Fibroblast of pulmonary artery (primary cell): ENCODE measurements around the gene WSCD1.

ENCODE experiments used
- DNase-seq: peaks from one replicate; pipeline ENCODE4 v3.0.0-alpha.2; 2010; ENCODE audit warnings: low read depth
- H3K4me3 ChIP-seq: replicated peaks from 2 replicates; pipeline ENCODE4 v1.5.1; 2011; ENCODE audit warnings: low read depth, mild to moderate bottlenecking, control low read depth, low read length, moderate library complexity
- TF ChIP-seq, protein P1 (sequence below): IDR thresholded peaks from 2 replicates; pipeline ENCODE4 v1.5.1; 2011; ENCODE audit warnings: mild to moderate bottlenecking, control low read depth, low read length, inconsistent platforms; ENCODE audit errors: missing control alignments

Gene WSCD1

DNA sequence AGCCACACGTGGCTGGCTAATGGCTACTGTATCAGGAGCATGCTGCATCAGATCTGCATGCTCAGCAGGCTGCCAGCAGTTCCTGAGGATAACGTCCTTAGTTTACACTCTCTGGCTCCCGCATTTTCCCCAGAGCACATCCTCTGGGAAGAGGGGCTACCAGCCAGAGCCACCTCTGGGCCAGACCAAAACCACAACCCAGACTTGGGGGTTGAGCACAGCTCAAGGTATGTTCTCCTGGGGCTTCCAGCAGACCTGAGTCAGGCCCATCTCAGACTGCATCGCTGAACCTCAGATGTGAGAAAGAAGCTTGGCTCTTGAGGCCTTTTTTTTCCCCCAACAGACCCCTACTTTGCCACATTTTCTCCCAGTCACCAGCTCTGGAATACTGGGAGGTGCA lies 23.7 kb upstream of the WSCD1 start:
- TF ChIP-seq, protein P1, sequence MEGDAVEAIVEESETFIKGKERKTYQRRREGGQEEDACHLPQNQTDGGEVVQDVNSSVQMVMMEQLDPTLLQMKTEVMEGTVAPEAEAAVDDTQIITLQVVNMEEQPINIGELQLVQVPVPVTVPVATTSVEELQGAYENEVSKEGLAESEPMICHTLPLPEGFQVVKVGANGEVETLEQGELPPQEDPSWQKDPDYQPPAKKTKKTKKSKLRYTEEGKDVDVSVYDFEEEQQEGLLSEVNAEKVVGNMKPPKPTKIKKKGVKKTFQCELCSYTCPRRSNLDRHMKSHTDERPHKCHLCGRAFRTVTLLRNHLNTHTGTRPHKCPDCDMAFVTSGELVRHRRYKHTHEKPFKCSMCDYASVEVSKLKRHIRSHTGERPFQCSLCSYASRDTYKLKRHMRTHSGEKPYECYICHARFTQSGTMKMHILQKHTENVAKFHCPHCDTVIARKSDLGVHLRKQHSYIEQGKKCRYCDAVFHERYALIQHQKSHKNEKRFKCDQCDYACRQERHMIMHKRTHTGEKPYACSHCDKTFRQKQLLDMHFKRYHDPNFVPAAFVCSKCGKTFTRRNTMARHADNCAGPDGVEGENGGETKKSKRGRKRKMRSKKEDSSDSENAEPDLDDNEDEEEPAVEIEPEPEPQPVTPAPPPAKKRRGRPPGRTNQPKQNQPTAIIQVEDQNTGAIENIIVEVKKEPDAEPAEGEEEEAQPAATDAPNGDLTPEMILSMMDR: no peak
- no peak overlapping the region for H3K4me3 ChIP-seq
- no peak for DNase-seq

DNA sequence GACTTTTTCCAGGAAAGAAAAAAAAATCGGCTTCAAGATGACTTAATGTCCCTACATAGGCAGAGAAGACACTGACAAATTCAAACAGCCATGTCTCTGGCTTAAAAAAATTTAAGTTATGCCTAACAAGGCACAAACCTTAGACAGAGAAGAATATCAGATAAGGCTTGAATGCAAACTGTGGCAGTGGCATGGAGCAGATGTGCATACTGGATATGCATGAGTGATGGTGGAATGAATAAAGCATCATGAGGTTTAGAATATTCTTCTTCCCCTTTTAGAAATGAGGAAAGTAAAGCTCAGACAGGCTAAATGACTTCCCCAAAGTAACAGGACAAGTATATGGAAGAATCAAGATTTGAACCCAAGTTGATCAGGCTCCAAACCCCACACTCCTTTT lies 23.2 kb upstream of the WSCD1 start:
- no peak for DNase-seq
- TF ChIP-seq, protein P1: no peak
- H3K4me3 ChIP-seq: no peak overlapping the region

DNA sequence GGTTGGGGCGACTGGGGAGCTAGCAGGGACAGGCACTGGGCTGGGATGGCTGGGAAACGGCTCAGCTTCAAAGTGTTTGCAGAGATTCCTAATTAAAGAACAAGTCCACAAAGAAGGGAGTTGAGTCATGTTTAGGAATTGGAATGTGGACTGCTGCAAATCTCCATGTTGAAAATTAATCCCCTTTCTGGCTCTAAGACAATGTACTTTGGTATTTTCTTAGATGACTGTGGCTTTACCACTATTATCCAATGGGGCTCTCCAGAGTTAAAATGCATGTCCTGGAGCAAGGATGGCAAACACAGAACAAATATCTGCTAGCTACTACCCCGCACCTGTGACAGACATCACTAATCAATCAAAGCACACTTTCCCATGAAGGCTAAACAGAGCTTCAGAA lies 22.2 kb upstream of the WSCD1 start:
- DNase-seq: no peak
- H3K4me3 ChIP-seq: no peak overlapping the region
- TF ChIP-seq, protein P1: no peak

DNA sequence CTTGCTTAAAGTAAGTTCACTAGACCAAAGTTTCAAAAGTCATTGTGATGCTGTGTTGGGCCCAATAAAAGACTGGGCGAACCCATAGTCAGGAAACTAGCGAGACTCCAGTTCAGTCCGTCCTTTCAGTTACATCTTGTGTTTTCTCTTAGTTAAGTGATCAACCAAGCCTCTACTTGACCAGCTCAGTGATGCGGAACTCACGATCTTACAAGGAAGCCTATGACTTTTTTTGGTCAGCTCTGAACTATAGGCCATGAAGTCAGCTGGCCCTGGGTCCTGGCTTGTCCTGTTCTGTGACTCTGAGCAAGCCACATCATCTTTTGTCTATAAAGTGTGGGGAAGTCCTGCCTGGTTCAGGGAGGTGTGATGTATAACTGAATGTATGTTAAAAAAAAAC lies 21.7 kb upstream of the WSCD1 start:
- no peak for DNase-seq

DNA sequence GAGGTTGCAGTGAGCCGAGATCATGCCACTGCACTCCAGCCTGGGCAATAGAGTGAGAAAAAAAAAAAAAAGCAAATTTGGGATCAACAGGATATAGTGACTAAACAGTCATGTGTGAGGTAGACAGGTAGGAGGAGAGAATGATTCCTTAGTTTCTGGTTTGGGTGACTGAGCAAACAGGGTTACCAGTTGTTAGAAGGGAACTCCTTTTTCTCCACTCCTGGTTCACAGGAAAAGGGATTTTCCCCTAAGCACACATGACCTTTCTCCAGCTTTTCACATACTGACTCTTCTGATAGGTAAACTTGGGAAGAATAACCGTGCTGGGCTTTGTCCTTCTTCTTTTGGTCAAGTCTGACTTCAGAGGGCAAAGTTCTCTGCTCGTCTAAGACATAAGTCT lies 17.3 kb upstream of the WSCD1 start:
- no peak overlapping the region for H3K4me3 ChIP-seq
- TF ChIP-seq, protein P1: no peak
- DNase-seq: no peak

More for the DNA sequence above, 21.7 kb upstream of the WSCD1 start:
- no peak overlapping the region for H3K4me3 ChIP-seq
- TF ChIP-seq, protein P1: no peak

DNA sequence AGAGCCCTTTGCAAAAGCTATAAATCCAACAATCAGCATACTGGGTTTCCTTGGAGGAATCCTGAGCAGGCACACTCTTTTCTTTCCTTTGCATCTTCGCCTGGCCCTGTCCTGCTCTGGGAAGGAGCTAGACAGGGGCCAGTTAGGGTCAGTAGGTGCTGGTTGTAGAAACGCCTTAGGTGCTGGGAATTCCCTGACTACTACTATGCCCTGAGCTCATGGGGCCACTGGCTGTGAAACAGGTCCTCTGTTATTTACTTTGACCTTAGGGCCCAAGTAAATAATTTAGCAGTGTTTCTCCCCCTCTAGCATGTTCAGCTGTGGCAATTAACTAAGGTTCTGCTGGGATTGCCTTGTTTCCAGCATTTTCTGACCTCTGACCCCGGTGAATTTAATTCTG lies 15.8 kb upstream of the WSCD1 start:
- DNase-seq: no peak
- TF ChIP-seq, protein P1: no peak
- H3K4me3 ChIP-seq: no peak overlapping the region

DNA sequence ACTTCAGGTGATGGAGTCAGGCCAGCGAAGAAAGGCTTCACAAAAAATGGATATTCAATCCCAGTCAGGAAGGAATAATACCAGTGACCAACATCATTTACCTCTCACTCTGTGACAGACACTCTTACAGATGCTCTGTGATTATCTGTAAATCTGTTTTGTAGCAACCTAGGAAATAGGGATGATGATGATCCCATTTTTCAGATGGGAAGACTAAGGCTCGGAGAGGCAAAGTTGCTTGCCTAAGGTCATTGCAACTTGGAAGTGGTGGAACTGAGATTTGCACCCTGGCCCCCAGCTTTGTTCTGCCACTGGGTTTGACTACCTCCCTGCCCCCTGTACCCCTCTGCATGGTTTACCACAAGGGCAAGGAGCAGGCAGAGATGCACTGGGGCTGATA lies 14.1 kb upstream of the WSCD1 start:
- H3K4me3 ChIP-seq: no peak overlapping the region
- TF ChIP-seq, protein P1: no peak
- no peak for DNase-seq
